ENCODE data around the gene GNG14.
A peak's percentile ranks its signal among the peaks of the same experiment; 100 is the strongest.

DNA sequence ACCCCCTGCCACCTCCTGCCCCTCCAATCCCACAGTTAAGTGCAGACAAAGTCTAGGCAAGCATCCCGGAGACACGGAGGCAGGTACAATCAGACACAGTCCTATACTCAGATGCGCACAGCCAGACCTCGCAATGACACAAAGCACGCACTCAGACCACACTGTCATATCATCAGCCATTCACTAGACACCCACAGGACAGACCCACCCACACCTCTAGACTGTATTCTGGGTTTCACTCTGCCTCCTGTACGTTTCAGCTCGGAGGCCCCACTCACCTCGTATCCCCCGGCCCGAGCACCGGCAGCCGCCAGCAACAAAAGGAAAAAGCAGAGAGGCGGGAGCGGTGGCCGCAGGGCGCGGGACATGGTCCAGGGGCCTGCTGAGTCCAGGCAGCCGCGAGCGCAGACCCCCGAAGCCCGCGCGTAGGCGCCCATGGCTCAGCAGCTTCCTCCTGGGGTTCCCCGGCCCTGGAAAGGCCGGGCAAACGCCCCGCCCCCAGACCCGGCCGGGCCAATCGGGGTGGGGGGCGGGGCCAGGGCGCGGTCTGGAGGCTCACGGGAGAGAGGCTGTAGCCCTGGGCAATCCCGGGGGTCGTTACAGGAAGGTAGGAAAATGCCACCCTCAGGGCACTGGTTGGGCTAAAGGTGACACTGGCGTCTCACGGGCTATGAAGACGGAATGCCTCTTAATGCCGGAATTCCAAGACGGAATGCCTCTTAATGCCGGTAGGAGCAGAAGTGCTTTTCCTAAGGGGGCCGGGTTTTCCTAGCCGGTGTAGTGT, 21.3 kb upstream of the GNG14 start, which contains the start of the genes MAN2B1 and WDR83:
- TF ChIP-seq, protein P1, sequence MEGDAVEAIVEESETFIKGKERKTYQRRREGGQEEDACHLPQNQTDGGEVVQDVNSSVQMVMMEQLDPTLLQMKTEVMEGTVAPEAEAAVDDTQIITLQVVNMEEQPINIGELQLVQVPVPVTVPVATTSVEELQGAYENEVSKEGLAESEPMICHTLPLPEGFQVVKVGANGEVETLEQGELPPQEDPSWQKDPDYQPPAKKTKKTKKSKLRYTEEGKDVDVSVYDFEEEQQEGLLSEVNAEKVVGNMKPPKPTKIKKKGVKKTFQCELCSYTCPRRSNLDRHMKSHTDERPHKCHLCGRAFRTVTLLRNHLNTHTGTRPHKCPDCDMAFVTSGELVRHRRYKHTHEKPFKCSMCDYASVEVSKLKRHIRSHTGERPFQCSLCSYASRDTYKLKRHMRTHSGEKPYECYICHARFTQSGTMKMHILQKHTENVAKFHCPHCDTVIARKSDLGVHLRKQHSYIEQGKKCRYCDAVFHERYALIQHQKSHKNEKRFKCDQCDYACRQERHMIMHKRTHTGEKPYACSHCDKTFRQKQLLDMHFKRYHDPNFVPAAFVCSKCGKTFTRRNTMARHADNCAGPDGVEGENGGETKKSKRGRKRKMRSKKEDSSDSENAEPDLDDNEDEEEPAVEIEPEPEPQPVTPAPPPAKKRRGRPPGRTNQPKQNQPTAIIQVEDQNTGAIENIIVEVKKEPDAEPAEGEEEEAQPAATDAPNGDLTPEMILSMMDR (IDR thresholded peaks at IDR 0.05), result no peak
- peak in 1 of 2 donors; percentile 27 for TF ChIP-seq POLR2A (IDR thresholded peaks at IDR 0.05)
